ENCODE measurements around the gene SAMD5. TPM values are rescaled to one million over a fixed set of nuclear protein-coding genes. Genes with fewer than 3 reads are reported as not detected.

The SAMD5 gene
- total and polyA plus RNA-seq, 2 of the 8 experiments (the other 6 are each of a cell fraction or from before 2014, with no cell fraction given): 0.02 to 0.04 TPM

- TF ChIP-seq CHD7 (IDR thresholded peaks at IDR 0.05; ENCODE audit: insufficient replicate concordance, low read length) (no peak), ATF3 (IDR thresholded peaks at IDR 0.05; ENCODE audit: insufficient read depth, low read depth, low read length) (no peak), RAD21 (IDR thresholded peaks at IDR 0.05 in 1 of 2, conservative IDR thresholded peaks at IDR 0.05 in 1 of 2; ENCODE audit: low read depth in 2 of 2, low read length in 2 of 2) (no peak), SIN3A (conservative IDR thresholded peaks at IDR 0.05 in 1 of 2, IDR thresholded peaks at IDR 0.05 in 1 of 2; ENCODE audit: low read depth in 1 of 2, low read length in 2 of 2) (no peak), BCL11A (IDR thresholded peaks at IDR 0.05; ENCODE audit: low read depth in 2 of 2, low read length in 2 of 2) (no peak), RFX5 (IDR thresholded peaks at IDR 0.05; ENCODE audit: borderline replicate concordance, low read depth, low read length) (no peak), CTCF (IDR thresholded peaks at IDR 0.05; ENCODE audit: control extremely low read depth in 1 of 3, insufficient read depth in 1 of 3, low read depth in 1 of 3, low read length in 3 of 3) (no peak)
Measured at GRCh38 chr6:147527197-147527596, 18.7 kb downstream of the SAMD5 start (continued).

Data from H1 (cell line).